Measurements from ENCODE around the gene NR3C2.

Gene NR3C2

GRCh38 chr4:148441986-148442831 is at the start of gene NR3C2:
Gene NR3C2, minus strand, starts transcription at chr4:148442414.
- peak; percentile 96 for DNase-seq

DNA sequence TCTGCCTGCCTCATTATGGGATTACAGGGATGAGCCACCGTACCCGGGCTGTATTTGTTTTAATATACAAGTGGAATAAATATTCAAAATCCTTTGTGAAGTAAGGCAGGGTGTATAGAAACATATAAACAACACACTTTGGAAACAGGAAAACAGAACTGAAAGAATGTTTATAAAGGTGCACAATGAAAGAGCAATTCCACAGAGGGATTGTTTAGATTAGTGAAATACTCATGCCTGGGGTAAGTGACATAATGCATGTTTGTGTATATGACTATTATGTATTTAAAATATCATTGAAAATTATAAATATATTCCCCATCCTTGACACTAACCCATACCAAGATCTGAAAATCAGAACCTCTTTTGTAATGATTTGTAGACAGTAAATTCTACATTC is 45.0 kb upstream of the NR3C2 start:
- DNase-seq, result no peak

- peak; percentile 4 for DNase-seq
Measured at GRCh38 chr4:148481636-148482035, 39.4 kb upstream of the NR3C2 start.

DNA sequence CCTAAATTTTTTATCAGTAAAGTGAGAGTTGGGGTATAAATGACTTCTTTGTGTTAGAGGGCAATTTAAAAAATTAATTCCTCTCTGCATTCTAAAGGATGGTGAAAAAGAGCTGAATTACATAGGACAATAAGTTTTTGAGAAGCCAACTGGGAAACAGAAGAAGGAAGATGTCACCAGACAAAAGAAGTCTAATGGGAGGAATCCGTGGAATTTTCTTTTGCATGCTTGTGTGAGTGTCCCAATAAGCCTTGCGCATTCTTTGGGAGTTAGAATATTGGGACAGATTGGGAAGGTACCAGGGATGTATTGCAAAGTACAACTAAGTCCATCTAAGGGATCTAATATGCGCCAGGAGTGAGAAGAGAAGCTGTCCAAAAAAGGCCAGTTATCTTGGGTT is 35.1 kb upstream of the NR3C2 start:
- DNase-seq, result no peak

DNA sequence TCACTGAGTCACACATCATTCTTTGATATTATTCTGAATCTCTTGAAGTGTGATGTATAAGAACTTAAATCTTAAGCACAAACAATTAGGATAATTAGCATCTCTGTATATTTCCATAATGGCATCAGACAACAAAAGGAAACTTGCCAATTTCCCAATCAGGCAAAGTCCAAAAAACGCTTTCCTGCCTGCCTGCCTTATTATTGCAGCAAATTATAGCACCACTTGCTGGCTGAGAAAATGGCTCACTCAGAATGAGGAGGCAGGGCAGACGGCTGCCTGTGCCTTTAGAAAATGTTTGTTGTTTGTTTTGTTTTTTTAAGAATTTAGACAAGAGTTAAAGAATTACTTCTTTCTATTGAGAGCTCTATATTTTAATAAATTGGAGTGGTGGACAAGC is 27.7 kb upstream of the NR3C2 start:
- no peak for DNase-seq

DNA sequence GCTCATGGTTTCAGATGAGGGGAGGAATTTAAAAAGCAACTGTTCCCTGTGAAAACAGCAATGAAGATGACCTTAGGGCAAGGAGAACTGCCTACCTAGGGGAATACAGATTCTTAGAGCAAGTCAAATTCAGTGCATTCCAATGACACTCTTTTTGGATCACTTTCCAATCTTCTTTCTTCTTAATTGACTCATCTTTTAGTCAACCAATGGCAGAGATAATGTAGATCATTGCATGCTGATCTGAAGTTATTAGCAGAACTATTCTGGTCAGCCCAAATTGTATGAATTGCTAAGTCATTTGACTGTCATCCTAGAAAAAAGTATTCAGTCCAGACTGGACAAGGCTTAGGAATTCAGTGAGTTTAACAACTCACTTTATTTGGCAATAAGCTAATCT is 12.6 kb upstream of the NR3C2 start:
- DNase-seq, result peak; percentile 75

GRCh38 chr4:148453833-148454232 is 11.6 kb upstream of the NR3C2 start:
- no peak for DNase-seq

- DNase-seq, result no peak
Measured at GRCh38 chr4:148452970-148453369, 10.8 kb upstream of the NR3C2 start.

- DNase-seq, result no peak
Measured at GRCh38 chr4:148449921-148450320, 7.7 kb upstream of the NR3C2 start.

DNA sequence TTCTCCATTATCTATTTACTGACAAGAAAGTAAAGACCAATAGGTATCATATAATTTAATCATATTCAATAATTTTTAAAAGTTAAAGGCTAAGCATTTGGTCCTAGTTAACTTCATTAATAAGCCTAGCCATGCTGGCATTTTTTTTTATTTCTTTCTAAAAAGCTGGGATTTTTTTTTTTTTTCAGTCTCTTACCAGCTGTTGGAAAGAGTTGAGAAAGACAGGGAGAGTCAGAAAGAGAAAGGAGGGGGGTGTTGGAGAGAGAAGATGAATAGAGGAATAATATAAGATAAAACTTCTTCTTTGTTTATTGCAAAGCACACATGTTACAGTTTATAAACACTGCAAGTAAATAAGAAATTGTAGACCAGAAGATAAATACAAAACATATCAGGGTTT is 5.9 kb upstream of the NR3C2 start:
- DNase-seq, result no peak

- no peak for DNase-seq
Measured at GRCh38 chr4:148447681-148448080, 5.5 kb upstream of the NR3C2 start.

GRCh38 chr4:148445860-148446330 is 3.7 kb upstream of the NR3C2 start:
- DNase-seq, result no peak

- no peak for DNase-seq
Measured at GRCh38 chr4:148445071-148445859, 3.1 kb upstream of the NR3C2 start.

- DNase-seq, result no peak
Measured at GRCh38 chr4:148444296-148445070, 2.3 kb upstream of the NR3C2 start.

DNA sequence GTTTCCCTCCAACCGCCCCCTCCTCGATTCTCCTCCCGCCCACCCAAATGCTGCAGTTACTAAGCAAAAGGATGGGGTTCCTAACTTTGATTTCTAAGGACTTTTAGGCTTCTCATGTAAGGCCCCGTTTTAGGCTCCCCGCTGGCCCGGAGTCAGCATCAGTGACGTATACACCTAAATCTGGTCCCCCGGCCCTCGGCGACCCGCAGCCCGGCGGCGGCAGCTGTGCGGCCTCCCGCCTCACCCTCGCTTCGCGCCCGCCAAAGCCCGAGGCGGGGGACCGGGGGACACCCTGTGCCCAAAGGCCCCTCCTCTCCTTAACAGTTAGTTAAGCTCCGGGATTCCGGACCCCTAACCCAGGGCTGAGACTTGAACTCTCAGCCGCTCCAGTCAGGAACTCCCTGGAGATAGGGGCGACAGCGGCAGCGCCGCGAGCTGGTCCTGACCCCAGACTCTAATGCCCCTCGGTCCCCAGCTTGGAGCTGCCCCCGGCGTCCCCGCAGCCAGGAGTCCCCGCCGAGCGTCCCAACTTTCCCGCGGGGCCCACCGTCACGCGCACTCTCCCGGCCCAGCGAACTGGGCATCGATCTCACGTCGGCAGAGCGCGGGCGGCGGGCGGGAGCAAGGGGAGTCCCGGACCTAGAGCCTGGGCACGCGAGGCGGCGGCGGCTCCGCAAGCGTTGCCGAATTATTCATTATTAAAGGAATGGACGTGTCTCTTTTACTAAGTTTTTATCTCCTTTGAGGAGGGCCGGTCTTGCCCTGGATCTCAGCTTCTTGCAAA is 1.5 kb upstream of the NR3C2 start:
- DNase-seq, result no peak

- no peak for DNase-seq
Measured at GRCh38 chr4:148442832-148443511, 758 bp upstream of the NR3C2 start.

GRCh38 chr4:148441624-148441985 is 609 bp downstream of the NR3C2 start:
- no peak for DNase-seq

DNA sequence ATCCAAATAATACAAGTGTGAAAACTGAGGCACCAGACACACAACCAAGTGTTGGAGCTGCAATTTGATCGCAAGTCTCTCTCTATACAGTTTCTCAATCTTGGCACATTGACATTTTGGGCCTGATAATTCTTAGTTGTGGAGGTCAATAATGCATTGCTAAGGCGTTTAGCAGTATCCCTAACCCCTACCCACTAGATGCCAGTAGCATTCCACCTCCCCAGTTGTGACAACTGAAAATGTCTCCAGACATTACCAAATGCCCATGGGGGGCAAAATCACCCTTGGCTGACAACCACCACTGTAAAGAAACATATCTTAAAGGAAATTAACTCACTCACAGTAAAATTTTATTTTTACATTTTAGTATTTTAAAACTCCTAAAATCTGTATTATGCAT is 4.2 kb downstream of the NR3C2 start:
- DNase-seq, result no peak

GRCh38 chr4:148437439-148437838 is 4.8 kb downstream of the NR3C2 start:
- DNase-seq, result no peak

- no peak for DNase-seq
Measured at GRCh38 chr4:148436512-148436911, 5.7 kb downstream of the NR3C2 start.

- DNase-seq, result no peak
Measured at GRCh38 chr4:148435654-148436406, 6.4 kb downstream of the NR3C2 start.
